ENCODE data around the gene GATB.

- TF ChIP-seq POLR2A (IDR thresholded peaks at IDR 0.05) (no peak), CTCF (IDR thresholded peaks at IDR 0.05) (no peak)
These were observed 41.5 kb downstream of the GATB start for GRCh38 chr4:151718984-151719955.

All from Peyer's patch (tissue), 4 donors.